ENCODE data around the gene NID1.

DNA sequence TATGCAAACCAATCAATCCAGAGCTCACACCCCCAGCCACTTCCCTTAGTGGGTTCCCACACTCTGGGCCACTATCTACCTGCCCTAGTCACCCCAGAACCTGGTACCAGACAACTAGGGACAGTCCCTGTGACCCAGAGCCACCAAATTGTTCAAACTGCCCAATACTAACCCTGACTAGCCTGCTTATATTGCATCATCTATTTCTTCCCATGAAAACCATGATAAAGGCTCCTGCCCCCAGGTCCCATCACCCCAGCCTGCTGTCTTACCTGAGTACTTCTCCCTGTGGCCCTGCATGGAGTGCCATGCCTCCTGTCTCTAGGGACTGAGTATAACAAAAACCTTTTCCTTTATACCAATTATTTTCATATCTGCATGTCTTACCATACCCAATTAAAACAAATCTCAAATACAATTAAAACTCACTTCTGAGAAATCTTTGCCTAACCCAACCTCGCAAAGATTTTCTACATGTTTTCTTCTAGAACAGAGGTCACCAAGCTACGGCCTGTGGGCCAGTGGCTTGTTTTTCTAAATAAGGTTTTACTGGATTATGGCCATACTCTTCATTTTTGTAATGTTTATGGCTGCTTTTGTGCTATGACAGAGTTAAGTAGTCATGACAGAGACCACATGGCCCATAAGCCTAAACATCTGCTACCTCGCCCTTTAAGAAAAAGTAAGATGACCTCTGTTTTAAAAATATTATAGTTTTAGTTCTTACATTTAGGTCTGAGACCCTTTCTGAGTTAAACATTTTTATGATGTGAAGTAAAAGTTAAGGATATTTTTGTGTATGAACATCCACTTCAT lies 31.0 kb upstream of the NID1 start:
- TF ChIP-seq, protein P1, sequence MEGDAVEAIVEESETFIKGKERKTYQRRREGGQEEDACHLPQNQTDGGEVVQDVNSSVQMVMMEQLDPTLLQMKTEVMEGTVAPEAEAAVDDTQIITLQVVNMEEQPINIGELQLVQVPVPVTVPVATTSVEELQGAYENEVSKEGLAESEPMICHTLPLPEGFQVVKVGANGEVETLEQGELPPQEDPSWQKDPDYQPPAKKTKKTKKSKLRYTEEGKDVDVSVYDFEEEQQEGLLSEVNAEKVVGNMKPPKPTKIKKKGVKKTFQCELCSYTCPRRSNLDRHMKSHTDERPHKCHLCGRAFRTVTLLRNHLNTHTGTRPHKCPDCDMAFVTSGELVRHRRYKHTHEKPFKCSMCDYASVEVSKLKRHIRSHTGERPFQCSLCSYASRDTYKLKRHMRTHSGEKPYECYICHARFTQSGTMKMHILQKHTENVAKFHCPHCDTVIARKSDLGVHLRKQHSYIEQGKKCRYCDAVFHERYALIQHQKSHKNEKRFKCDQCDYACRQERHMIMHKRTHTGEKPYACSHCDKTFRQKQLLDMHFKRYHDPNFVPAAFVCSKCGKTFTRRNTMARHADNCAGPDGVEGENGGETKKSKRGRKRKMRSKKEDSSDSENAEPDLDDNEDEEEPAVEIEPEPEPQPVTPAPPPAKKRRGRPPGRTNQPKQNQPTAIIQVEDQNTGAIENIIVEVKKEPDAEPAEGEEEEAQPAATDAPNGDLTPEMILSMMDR (IDR thresholded peaks at IDR 0.05; ENCODE audit: borderline replicate concordance, extremely low read depth, low read length, poor library complexity, severe bottlenecking), result no peak
- TF ChIP-seq EZH2 (IDR thresholded peaks at IDR 0.05; ENCODE audit: borderline replicate concordance, low read depth, low read length, severe bottlenecking), result no peak
